Kidney (tissue), 14 donors: Measurements from ENCODE around the gene MTFP1. TPM values are rescaled to one million over a fixed set of nuclear protein-coding genes. Genes with fewer than 3 reads are reported as not detected.

Experiments
- DNase-seq, 5 donors: peaks; one replicate each; pipeline ENCODE4 v3.0.0-alpha.2; 2013 to 2020
- FAIRE-seq: peaks from 2 replicates; lab custom pipeline; 2012; peaks lifted over from hg19 to GRCh38; lab: Jason Lieb, UNC
- H3K27ac ChIP-seq, 2 donors: one replicate each; pipeline ENCODE4 v1.7.0; 2013; ENCODE audit warnings: low read depth in 2 of 2, low read length in 2 of 2, inconsistent platforms in 1 of 2
- H3K27me3 ChIP-seq: one replicate; pipeline ENCODE4 v1.7.1; 2013; ENCODE audit warnings: low read length, inconsistent platforms; ENCODE audit not compliant: control insufficient read depth, insufficient read depth
- H3K36me3 ChIP-seq, 3 donors: one replicate each; pipeline versions ENCODE4 v1.7.0 to v1.7.1; 2013; ENCODE audit warnings: low read length in 3 of 3, control low read depth in 1 of 3, inconsistent platforms in 1 of 3; ENCODE audit not compliant: insufficient read depth in 3 of 3, control insufficient read depth in 2 of 3
- H3K4me1 ChIP-seq, 3 donors: one replicate each; pipeline versions ENCODE4 v1.7.0 to v1.7.1; 2013; ENCODE audit warnings: low read length in 3 of 3, inconsistent platforms in 1 of 3, low read depth in 1 of 3; ENCODE audit not compliant: control insufficient read depth in 2 of 3, insufficient read depth in 2 of 3
- H3K4me3 ChIP-seq, 3 donors: one replicate each; pipeline versions ENCODE4 v1.7.0 to v1.8.1; 2013; ENCODE audit warnings: low read length in 3 of 3, control low read depth in 1 of 3, inconsistent platforms in 1 of 3
- H3K9ac ChIP-seq, 3 donors: one replicate each; pipeline versions ENCODE4 v1.7.0 to v1.7.1; 2013; ENCODE audit warnings: low read length in 3 of 3, control low read depth in 1 of 3, inconsistent platforms in 1 of 3
- H3K9me3 ChIP-seq, 3 donors: one replicate each; pipeline versions ENCODE4 v1.7.0 to v1.7.1; 2013; ENCODE audit warnings: low read length in 3 of 3, control low read depth in 1 of 3, inconsistent platforms in 1 of 3; ENCODE audit not compliant: control insufficient read depth in 2 of 3, insufficient read depth in 1 of 3
- intact Hi-C: fragments of 100-400 bp; cut with DNase I; formaldehyde crosslinking; loops from one replicate; pipeline ENCODE4 v1.11.1; 2022
- polyA plus RNA-seq: library from polyadenylated mRNA; stranded (reverse); fragments of 350-450 nt; fragmentation: Illumina TruSeq; extraction: RNeasy Lipid Tissue Mini Kit (QIAGEN cat#74804); gene quantifications from one replicate; pipeline ENCODE4 v1.2.3, GENCODE V29; 2014; ENCODE audit warnings: low read depth, low replicate concordance; ENCODE audit not compliant: insufficient read depth
- total RNA-seq: library from RNA; stranded (reverse); fragmentation: NEBNext Ultra II Directional; extraction: Animal tissue kit (Norgen Biotek cat#: 25700); gene quantifications from one replicate; pipeline ENCODE4 v1.2.1, GENCODE V29; 2021
- TF ChIP-seq, protein P1 (sequence below): IDR thresholded peaks from 3 replicates; pipeline ENCODE4 v1.5.1; 2012; ENCODE audit warnings: mild to moderate bottlenecking, moderate library complexity, borderline replicate concordance; ENCODE audit not compliant: insufficient read depth; ENCODE audit errors: extremely low read depth
- donor health status: control.
- donor health status: control.
- donor health status: control.
- donor health status: control.
- donor health status: control.
- donor health status: DM: yes; HTN: yes; CAD: no.
- donor health status: Normal renal cell carcinoma (clear cell type).

The MTFP1 gene
- total and polyA plus RNA-seq, 2 donors from 2014 or later = 8.1 to 82.6 TPM

- Histone ChIP-seq H3K27me3 (no peaks in the 10 kb centered on the region), H3K4me1 (no peaks in the 10 kb centered on the region), H3K27ac (no peak overlapping the region), H3K36me3 (no peaks in the 10 kb centered on the region), H3K9me3 (no peaks in the 10 kb centered on the region), H3K9ac (no peak overlapping the region), H3K4me3 (no peak overlapping the region)
- intact Hi-C loops = no loop called here
- DNase-seq (no peak), FAIRE-seq (no peak)
- TF ChIP-seq, protein P1, sequence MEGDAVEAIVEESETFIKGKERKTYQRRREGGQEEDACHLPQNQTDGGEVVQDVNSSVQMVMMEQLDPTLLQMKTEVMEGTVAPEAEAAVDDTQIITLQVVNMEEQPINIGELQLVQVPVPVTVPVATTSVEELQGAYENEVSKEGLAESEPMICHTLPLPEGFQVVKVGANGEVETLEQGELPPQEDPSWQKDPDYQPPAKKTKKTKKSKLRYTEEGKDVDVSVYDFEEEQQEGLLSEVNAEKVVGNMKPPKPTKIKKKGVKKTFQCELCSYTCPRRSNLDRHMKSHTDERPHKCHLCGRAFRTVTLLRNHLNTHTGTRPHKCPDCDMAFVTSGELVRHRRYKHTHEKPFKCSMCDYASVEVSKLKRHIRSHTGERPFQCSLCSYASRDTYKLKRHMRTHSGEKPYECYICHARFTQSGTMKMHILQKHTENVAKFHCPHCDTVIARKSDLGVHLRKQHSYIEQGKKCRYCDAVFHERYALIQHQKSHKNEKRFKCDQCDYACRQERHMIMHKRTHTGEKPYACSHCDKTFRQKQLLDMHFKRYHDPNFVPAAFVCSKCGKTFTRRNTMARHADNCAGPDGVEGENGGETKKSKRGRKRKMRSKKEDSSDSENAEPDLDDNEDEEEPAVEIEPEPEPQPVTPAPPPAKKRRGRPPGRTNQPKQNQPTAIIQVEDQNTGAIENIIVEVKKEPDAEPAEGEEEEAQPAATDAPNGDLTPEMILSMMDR = no peak
These were observed 48.6 kb downstream of the MTFP1 start for GRCh38 chr22:30474121-30474520.

DNA sequence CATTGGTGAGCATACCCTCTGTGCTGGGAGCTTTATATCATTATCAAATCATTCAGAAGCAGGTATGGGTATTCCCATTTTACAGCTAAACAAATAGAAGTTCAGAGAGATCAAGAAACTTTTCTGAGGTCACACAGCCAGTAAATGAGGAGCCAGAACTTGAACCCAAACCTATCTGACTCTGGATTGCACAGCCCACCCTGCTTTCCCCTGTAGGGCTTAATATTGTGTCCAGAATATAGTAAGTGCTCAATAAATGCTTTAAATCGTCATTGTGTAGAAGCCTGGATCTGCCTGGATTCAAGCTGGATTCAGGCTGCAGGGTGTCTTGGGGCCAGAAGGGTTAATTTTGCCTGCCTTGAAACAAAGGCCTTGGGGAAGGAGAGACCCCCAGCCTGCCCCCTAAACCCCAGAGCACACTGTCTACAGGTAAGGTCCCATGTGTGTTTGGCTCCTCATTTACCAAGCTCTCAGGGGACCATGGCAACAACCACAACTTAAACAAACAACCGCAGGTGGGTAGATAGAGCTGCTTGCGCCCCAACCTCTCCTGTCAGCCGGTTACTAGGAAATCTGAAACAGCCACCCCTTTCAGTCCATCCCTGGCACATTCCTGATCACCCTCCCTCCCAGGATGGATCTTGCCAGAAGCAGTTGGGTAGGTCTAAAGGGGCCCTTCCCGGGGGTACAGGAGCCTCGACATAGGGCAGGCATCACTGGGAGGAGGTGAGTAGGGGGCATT, 49.3 kb downstream of the MTFP1 start:
- Histone ChIP-seq H3K27ac (no peak overlapping the region), H3K9ac (no peak overlapping the region), H3K36me3 (no peaks in the 10 kb centered on the region), H3K4me3 (no peak overlapping the region), H3K27me3 (no peaks in the 10 kb centered on the region), H3K4me1 (no peaks in the 10 kb centered on the region), H3K9me3 (no peaks in the 10 kb centered on the region)
- FAIRE-seq = no peak
- TF ChIP-seq, protein P1 = no peak
- peak in 2 of 5 donors; percentile 15 to 25 for DNase-seq
- intact Hi-C loops = no loop called here

Other genes with a start within 250 kb of the MTFP1 start
- 10.7 TPM for gene LIF, start 179.0 kb upstream of the MTFP1 start, total RNA-seq
- 0.67 TPM for gene LIF, start 179.0 kb upstream of the MTFP1 start, polyA plus RNA-seq
- gene OSM, start 158.9 kb upstream of the MTFP1 start, total RNA-seq = 1.2 TPM
- gene OSM, start 158.9 kb upstream of the MTFP1 start, polyA plus RNA-seq = 0.56 TPM
- 16.5 TPM for gene CASTOR1, start 136.3 kb upstream of the MTFP1 start, total RNA-seq
- gene CASTOR1, start 136.3 kb upstream of the MTFP1 start, polyA plus RNA-seq = 71.7 TPM
- 34.5 TPM for gene TBC1D10A, start 98.8 kb upstream of the MTFP1 start, total RNA-seq
- gene TBC1D10A, start 98.8 kb upstream of the MTFP1 start, polyA plus RNA-seq = 31.0 TPM
- 179 TPM for gene SF3A1, start 68.9 kb upstream of the MTFP1 start, total RNA-seq
- gene SF3A1, start 68.9 kb upstream of the MTFP1 start, polyA plus RNA-seq = 23.7 TPM
- 5.1 TPM for gene CCDC157, start 68.8 kb upstream of the MTFP1 start, total RNA-seq
- gene CCDC157, start 68.8 kb upstream of the MTFP1 start, polyA plus RNA-seq = 6.0 TPM
- gene RNF215, start 38.4 kb upstream of the MTFP1 start, total RNA-seq = 19.7 TPM
- 15.9 TPM for gene RNF215, start 38.4 kb upstream of the MTFP1 start, polyA plus RNA-seq
- 13.5 TPM for gene SEC14L2, start 28.8 kb upstream of the MTFP1 start, total RNA-seq
- 17.3 TPM for gene SEC14L2, start 28.8 kb upstream of the MTFP1 start, polyA plus RNA-seq
- gene SEC14L3, start 46.2 kb downstream of the MTFP1 start, total RNA-seq = not detected
- not detected for gene SEC14L3, start 46.2 kb downstream of the MTFP1 start, polyA plus RNA-seq
- 0.63 TPM for gene SEC14L4, start 79.9 kb downstream of the MTFP1 start, total RNA-seq
- gene SEC14L4, start 79.9 kb downstream of the MTFP1 start, polyA plus RNA-seq = 0.41 TPM
- 13.9 TPM for gene SEC14L6, start 121.0 kb downstream of the MTFP1 start, total RNA-seq
- gene SEC14L6, start 121.0 kb downstream of the MTFP1 start, polyA plus RNA-seq = 16.5 TPM
- 16.1 TPM for gene GAL3ST1, start 148.9 kb downstream of the MTFP1 start, total RNA-seq
- gene GAL3ST1, start 148.9 kb downstream of the MTFP1 start, polyA plus RNA-seq = 34.3 TPM
- 68.4 TPM for gene PES1, start 166.1 kb downstream of the MTFP1 start, total RNA-seq
- 57.0 TPM for gene PES1, start 166.1 kb downstream of the MTFP1 start, polyA plus RNA-seq
- gene TCN2, start 181.4 kb downstream of the MTFP1 start, total RNA-seq = 71.3 TPM
- gene TCN2, start 181.4 kb downstream of the MTFP1 start, polyA plus RNA-seq = 174 TPM
- 3.2 TPM for gene SLC35E4, start 210.0 kb downstream of the MTFP1 start, total RNA-seq
- 1.8 TPM for gene SLC35E4, start 210.0 kb downstream of the MTFP1 start, polyA plus RNA-seq
- gene DUSP18, start 242.1 kb downstream of the MTFP1 start, total RNA-seq = 14.0 TPM
- 3.6 TPM for gene DUSP18, start 242.1 kb downstream of the MTFP1 start, polyA plus RNA-seq